Adrenal gland (tissue), 5 donors: ENCODE measurements around the gene ACTL7A.

Experiments
- POLR2A ChIP-seq, 2 donors: fragments of 450-650 bp; IDR thresholded peaks; one replicate each; pipeline ENCODE4 v1.6.1; 2017; ENCODE audit warnings: antibody characterized with exemption in 2 of 2, mild to moderate bottlenecking in 2 of 2, moderate library complexity in 1 of 2
- TF ChIP-seq, protein P1 (sequence below), 6 experiments: fragments of 450-650 bp in 4 of 6; fragments of 200-600 bp in 2 of 6; sonication (generic) in 1 of 6; IDR thresholded peaks; 1 replicate in 5 of 6; 2 replicates in 1 of 6; pipeline versions ENCODE4 v1.5.1 to v1.8.0; 2016 to 2021; ENCODE audit warnings: antibody characterized with exemption in 6 of 6, mild to moderate bottlenecking in 2 of 6, moderate library complexity in 1 of 6
- donor health status: DM: no; HTN: no; CAD: no.

GRCh38 chr9:108855888-108856287 lies 6.2 kb upstream of the ACTL7A start, which contains the start of gene ACTL7B:
- TF ChIP-seq, protein P1, sequence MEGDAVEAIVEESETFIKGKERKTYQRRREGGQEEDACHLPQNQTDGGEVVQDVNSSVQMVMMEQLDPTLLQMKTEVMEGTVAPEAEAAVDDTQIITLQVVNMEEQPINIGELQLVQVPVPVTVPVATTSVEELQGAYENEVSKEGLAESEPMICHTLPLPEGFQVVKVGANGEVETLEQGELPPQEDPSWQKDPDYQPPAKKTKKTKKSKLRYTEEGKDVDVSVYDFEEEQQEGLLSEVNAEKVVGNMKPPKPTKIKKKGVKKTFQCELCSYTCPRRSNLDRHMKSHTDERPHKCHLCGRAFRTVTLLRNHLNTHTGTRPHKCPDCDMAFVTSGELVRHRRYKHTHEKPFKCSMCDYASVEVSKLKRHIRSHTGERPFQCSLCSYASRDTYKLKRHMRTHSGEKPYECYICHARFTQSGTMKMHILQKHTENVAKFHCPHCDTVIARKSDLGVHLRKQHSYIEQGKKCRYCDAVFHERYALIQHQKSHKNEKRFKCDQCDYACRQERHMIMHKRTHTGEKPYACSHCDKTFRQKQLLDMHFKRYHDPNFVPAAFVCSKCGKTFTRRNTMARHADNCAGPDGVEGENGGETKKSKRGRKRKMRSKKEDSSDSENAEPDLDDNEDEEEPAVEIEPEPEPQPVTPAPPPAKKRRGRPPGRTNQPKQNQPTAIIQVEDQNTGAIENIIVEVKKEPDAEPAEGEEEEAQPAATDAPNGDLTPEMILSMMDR (IDR thresholded peaks at IDR 0.05), result no peak
- no peak for TF ChIP-seq POLR2A (IDR thresholded peaks at IDR 0.05)
